HEK293 (cell line): Measurements from ENCODE around the gene PSMD6.

Source experiments
- CTCF ChIP-seq: fragments of 450-650 bp; formaldehyde crosslinking; IDR thresholded peaks from 2 replicates; pipeline ENCODE4 v1.5.1; 2016; ENCODE audit warnings: missing biosample characterization, missing genetic modification characterization
- HOXA7 ChIP-seq: sonication (generic); formaldehyde crosslinking; IDR thresholded peaks from 2 replicates; pipeline ENCODE4 v1.8.1; 2022; ENCODE audit warnings: missing genetic modification reagents, borderline replicate concordance
- RBAK ChIP-seq: fragments of 450-650 bp; formaldehyde crosslinking; IDR thresholded peaks from 2 replicates; pipeline ENCODE4 v1.5.1; 2016; ENCODE audit warnings: missing biosample characterization, missing genetic modification characterization
- REPIN1 ChIP-seq: fragments of 450-650 bp; formaldehyde crosslinking; IDR thresholded peaks from 2 replicates; pipeline ENCODE4 v1.5.1; 2017; ENCODE audit warnings: missing biosample characterization, missing genetic modification characterization, low read depth
- TCF7L2 ChIP-seq: IDR thresholded peaks from 2 replicates; pipeline ENCODE4 v1.6.1; 2011; ENCODE audit warnings: low read depth, mild to moderate bottlenecking, inconsistent platforms, low read length, moderate library complexity, borderline replicate concordance
- YY1 ChIP-seq: fragments of 450-650 bp; formaldehyde crosslinking; IDR thresholded peaks from 2 replicates; pipeline ENCODE4 v1.5.1; 2018; ENCODE audit warnings: missing biosample characterization, missing genetic modification characterization
- ZBTB10 ChIP-seq: fragments of 450-650 bp; formaldehyde crosslinking; IDR thresholded peaks from 2 replicates; pipeline ENCODE4 v1.5.1; 2016; ENCODE audit warnings: missing biosample characterization, missing genetic modification characterization
- ZNF146 ChIP-seq: fragments of 450-650 bp; formaldehyde crosslinking; IDR thresholded peaks from 2 replicates; pipeline ENCODE4 v1.5.1; 2016; ENCODE audit warnings: missing biosample characterization, missing genetic modification characterization
- ZNF629 ChIP-seq: fragments of 450-650 bp; formaldehyde crosslinking; IDR thresholded peaks from 2 replicates; pipeline ENCODE4 v1.5.1; 2017; ENCODE audit warnings: missing biosample characterization, missing genetic modification characterization

- TF ChIP-seq RBAK (tag by site-specific recombination) (no peak), ZNF629 (tag by site-specific recombination) (no peak), REPIN1 (tag by site-specific recombination) (no peak), TCF7L2 (no peak), ZBTB10 (tag by site-specific recombination) (no peak), ZNF146 (tag by site-specific recombination) (no peak), CTCF (no peak), HOXA7 (CRISPR knock-in tag) (no peak), YY1 (tag by site-specific recombination) (no peak)
Measured at GRCh38 chr3:63990733-63991132, 32.6 kb downstream of the PSMD6 start.
